ENCODE data around the gene ANK3.

ANK3 gene

GRCh38 chr10:60389413-60390025 lies at the start of gene ANK3:
ANK3 (minus strand) TSS chr10:60389875; CDS start chr10:60389538, 337 bp downstream.
- peak; percentile 47 for DNase-seq

GRCh38 chr10:60434418-60435046 lies 44.9 kb upstream of the ANK3 start:
- DNase-seq: peak; percentile 56

- DNase-seq: no peak
Observed at GRCh38 chr10:60433684-60434083, 44.0 kb upstream of the ANK3 start.

GRCh38 chr10:60430836-60431597 lies 41.3 kb upstream of the ANK3 start:
- no peak for DNase-seq

- DNase-seq: no peak
Observed at GRCh38 chr10:60430017-60430416, 40.3 kb upstream of the ANK3 start.

GRCh38 chr10:60429084-60429849 lies 39.6 kb upstream of the ANK3 start:
- peak; percentile 3 for DNase-seq

- DNase-seq: no peak
Observed at GRCh38 chr10:60428387-60428737, 38.7 kb upstream of the ANK3 start.

GRCh38 chr10:60427709-60428386 lies 38.2 kb upstream of the ANK3 start:
- no peak for DNase-seq

GRCh38 chr10:60427148-60427547 lies 37.5 kb upstream of the ANK3 start:
- no peak for DNase-seq

GRCh38 chr10:60426425-60426824 lies 36.8 kb upstream of the ANK3 start:
- no peak for DNase-seq

- peak; percentile 66 for DNase-seq
Observed at GRCh38 chr10:60425392-60426110, 35.9 kb upstream of the ANK3 start.

- peak; percentile 44 for DNase-seq
Observed at GRCh38 chr10:60424971-60425370, 35.3 kb upstream of the ANK3 start.

GRCh38 chr10:60423920-60424319 lies 34.2 kb upstream of the ANK3 start:
- DNase-seq: no peak

GRCh38 chr10:60422809-60423208 lies 33.1 kb upstream of the ANK3 start:
- no peak for DNase-seq

GRCh38 chr10:60420991-60421894 lies 31.6 kb upstream of the ANK3 start:
- DNase-seq: peak; percentile 5

GRCh38 chr10:60419249-60419648 lies 29.6 kb upstream of the ANK3 start:
- no peak for DNase-seq

- no peak for DNase-seq
Observed at GRCh38 chr10:60417901-60418300, 28.2 kb upstream of the ANK3 start.

- DNase-seq: no peak
Observed at GRCh38 chr10:60417024-60417423, 27.3 kb upstream of the ANK3 start.

- DNase-seq: peak; percentile 40
Observed at GRCh38 chr10:60414877-60415585, 25.4 kb upstream of the ANK3 start.

GRCh38 chr10:60414111-60414510 lies 24.4 kb upstream of the ANK3 start:
- DNase-seq: no peak
